Measurements from ENCODE around the gene BCAS3.

Gene BCAS3

DNA sequence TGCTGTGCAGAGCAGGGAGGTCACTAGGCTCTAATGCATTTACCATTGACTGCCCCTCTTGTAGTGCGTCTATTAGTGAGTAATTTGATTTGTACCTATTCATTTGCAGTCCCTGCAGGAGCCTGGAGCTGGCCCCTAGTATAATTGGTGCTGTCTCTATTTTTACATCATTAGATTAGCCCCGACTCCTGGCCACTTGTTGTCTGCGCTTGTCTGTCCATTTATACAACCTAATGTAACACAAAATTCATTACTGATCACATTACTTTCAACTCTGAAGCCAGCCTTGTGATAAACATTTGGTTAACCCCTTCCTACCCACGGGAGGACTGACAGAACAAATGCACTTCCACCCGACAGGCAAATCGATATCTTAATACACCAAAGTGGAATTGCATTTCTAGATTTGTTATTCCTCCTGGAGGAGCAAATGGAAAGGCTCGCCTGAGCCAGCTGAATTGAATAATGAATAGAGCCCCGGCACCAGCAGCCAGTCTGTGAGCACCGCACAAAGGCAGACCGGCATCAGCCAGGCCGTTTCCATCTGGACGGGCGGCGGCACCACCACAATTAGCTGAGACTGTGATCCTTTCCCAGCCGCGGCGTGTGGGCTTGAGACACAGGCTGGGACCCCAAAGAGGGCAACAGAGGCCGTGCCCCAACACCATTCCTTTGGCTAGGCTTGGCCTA is 703.3 kb downstream of the BCAS3 start:
- TF ChIP-seq, protein P1, sequence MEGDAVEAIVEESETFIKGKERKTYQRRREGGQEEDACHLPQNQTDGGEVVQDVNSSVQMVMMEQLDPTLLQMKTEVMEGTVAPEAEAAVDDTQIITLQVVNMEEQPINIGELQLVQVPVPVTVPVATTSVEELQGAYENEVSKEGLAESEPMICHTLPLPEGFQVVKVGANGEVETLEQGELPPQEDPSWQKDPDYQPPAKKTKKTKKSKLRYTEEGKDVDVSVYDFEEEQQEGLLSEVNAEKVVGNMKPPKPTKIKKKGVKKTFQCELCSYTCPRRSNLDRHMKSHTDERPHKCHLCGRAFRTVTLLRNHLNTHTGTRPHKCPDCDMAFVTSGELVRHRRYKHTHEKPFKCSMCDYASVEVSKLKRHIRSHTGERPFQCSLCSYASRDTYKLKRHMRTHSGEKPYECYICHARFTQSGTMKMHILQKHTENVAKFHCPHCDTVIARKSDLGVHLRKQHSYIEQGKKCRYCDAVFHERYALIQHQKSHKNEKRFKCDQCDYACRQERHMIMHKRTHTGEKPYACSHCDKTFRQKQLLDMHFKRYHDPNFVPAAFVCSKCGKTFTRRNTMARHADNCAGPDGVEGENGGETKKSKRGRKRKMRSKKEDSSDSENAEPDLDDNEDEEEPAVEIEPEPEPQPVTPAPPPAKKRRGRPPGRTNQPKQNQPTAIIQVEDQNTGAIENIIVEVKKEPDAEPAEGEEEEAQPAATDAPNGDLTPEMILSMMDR (IDR thresholded peaks at IDR 0.05; ENCODE audit: insufficient read depth, low read depth, low read length, missing control alignments) = no peak
- DNase-seq (ENCODE audit: low read depth) = no peak
- no peak overlapping the region for H3K4me3 ChIP-seq (ENCODE audit: low read length)

DNA sequence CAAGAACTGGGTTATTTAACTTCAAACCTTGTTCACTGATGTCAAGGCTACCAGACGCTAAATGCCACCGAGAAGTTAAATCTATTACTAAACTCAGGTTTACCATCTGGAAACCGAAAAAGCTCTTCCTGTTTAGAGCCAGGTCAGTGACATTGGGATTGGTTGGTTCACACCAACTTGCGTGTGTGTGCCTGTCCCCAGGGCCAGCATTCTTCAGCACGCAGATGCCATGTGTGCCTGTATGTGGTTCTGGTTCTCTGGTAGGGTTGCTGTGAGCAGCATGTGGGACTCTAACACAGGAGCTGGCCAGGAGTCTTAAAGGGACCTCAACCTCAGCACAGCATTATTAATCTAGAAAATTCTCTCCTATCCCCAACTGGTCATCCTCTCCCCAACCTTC is 703.9 kb downstream of the BCAS3 start:
- no peak overlapping the region for H3K4me3 ChIP-seq (ENCODE audit: low read length)
- no peak for DNase-seq (ENCODE audit: low read depth)
- TF ChIP-seq, protein P1 (IDR thresholded peaks at IDR 0.05; ENCODE audit: insufficient read depth, low read depth, low read length, missing control alignments) = no peak

DNA sequence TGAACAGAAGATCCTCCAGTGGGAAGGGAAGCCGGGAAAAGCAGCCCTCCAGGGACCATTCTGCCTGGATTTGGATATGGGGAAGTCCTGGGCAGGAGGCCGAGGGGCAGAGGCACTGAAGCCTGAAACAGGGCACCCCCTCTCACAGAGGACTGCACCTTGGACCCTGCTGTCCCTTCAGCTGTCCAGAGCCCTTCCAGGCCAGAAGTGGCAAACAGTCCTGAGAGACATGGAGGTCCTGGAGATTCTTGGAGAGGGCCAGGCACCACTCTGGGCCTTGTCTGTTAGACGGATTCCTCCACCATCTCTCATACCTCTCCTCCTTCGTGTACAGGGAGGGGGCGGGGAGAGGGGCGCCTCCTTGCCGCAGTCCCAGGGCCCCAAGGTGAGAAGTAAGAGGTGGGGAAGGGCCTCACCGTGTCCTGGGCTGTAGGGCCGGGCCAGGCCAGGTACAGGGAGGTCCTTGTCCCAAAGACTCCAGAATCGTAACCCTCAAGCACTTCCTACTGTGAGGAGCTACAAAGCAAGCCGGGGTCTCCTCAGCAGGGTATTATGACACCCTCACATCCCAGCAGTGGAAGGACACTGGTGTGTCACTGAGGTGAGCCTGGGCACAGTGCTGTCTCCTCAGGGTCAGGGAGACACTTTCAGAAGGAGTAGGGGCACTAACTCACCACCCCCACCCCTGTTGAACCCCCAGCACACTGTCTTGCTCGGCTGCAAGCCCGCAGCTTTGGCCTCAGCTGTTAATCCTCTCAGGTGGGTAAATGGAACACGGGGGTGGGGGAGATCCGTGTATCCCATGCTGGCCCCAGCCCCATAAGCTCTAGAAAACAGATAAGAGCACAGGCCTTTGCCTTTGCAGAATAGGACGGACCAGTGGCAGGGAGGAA is 705.4 kb downstream of the BCAS3 start:
- TF ChIP-seq, protein P1 (IDR thresholded peaks at IDR 0.05; ENCODE audit: insufficient read depth, low read depth, low read length, missing control alignments) = no peak
- no peak overlapping the region for H3K4me3 ChIP-seq (ENCODE audit: low read length)
- no peak for DNase-seq (ENCODE audit: low read depth)

DNA sequence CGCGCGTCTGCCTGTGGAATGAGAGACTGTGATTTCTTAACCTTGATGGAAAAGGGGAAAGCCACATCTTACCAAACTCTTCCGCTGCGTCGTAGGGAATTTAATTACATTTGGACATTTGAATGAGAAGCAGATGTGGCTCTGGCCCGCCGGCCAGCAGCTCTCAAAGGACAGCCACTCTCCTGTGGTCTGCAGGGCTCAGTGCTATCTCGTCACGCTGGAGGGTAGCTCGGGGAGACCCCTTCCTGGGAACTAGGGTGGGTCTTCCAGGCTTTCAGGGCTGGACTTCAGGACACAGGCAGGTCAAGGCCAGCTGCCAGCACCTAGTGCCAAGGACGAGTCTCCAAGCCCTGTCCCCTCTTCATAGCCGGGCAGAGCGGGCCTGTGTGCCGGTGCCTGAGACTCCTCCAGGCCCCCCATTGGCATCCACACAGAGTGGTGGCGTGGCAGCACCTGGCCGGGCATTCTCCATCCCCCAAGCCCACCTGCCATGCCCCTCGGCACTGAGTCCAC is 706.1 kb downstream of the BCAS3 start:
- no peak for DNase-seq (ENCODE audit: low read depth)
- no peak overlapping the region for H3K4me3 ChIP-seq (ENCODE audit: low read length)
- TF ChIP-seq, protein P1 (IDR thresholded peaks at IDR 0.05; ENCODE audit: insufficient read depth, low read depth, low read length, missing control alignments) = no peak

DNA sequence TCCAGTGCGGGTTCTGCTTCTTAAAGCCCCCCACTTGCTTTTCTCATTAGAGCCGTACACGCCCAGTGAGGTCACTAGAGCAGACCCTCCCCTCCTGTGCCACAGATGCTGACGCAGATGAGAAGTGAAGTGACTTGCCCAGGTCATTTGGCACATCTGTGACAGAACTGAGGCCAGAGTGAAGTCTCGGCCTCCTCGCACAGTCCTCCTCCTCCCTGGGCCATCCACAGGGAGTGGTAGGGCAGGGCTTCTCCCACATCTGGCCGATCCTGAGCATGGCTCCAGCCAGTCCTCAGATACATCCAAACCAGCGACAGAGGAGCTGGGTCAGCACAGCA is 706.7 kb downstream of the BCAS3 start:
- TF ChIP-seq, protein P1 (IDR thresholded peaks at IDR 0.05; ENCODE audit: insufficient read depth, low read depth, low read length, missing control alignments) = no peak
- H3K4me3 ChIP-seq (ENCODE audit: low read length) = no peak overlapping the region
- DNase-seq (ENCODE audit: low read depth) = no peak

DNA sequence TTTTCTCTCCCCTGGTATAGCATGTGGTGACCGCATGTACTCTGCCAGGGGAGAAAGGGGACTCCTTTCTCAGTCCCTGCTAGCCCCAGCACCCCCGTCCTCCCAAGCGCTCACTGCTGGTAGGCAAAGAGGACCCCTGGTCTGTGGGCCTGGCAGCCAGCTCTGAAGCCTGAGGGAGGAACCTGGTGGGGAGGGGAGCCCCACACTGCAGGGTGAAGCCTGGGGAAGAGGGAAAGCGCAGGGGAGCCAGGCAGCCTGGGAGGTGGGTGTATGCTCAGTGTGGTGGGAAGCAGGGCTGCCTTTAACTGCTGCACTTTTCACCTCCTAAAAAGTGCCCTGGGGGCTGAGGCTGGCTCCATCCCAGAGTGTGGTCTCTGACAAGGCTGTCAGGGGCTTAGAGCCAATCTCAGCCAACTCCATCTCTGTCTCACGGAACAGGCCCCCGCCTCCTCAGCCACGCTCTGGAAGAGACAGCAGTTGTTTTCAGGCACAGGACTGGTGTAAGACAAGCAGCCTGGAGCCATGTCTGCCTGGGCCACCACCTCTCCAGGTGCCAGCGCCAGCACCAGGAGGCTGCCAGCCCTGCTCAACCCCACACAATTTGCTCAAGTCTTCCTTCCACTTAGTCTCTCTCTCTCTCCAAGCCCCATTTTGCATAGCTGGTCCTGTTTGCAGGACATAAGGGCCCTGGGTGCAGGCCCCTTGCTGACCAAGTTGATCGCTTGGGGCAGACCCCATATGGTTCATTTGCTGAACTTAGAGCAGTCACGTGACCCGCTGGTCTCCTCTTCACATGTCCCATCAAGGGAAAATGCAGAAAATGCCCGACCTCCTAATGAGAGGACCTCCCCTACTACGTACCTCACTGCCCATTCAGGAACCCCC is 707.3 kb downstream of the BCAS3 start:
- TF ChIP-seq, protein P1 (IDR thresholded peaks at IDR 0.05; ENCODE audit: insufficient read depth, low read depth, low read length, missing control alignments) = no peak
- no peak for DNase-seq (ENCODE audit: low read depth)
- H3K4me3 ChIP-seq (ENCODE audit: low read length) = no peak overlapping the region
